BLaER1 treated with 17β-estradiol and CSF1 and Interleukin-3, amounts not matched to agents 10 nM and 100 nM (cell line): Measurements from ENCODE around the gene CRB2.

Experiments used
- H3K27ac ChIP-seq, 11 experiments: shearing (Covaris generic); formaldehyde crosslinking; 2 replicates each; pipeline ENCODE4 v1.8.1; 2022
- H3K27me3 ChIP-seq, 11 experiments: shearing (Covaris generic); formaldehyde crosslinking; 2 replicates each; pipeline ENCODE4 v1.8.1; 2022
- H3K36me3 ChIP-seq, 11 experiments: shearing (Covaris generic); formaldehyde crosslinking; 2 replicates each; pipeline ENCODE4 v1.8.1; 2022
- H3K4me1 ChIP-seq, 10 experiments: shearing (Covaris generic); formaldehyde crosslinking; 2 replicates each; pipeline ENCODE4 v1.8.1; 2022
- H3K4me2 ChIP-seq, 11 experiments: shearing (Covaris generic); formaldehyde crosslinking; 2 replicates each; pipeline ENCODE4 v1.8.1; 2022
- H3K4me3 ChIP-seq, 10 experiments: shearing (Covaris generic); formaldehyde crosslinking; 2 replicates each; pipeline ENCODE4 v1.8.1; 2022
- H3K9ac ChIP-seq, 11 experiments: shearing (Covaris generic); formaldehyde crosslinking; 2 replicates each; pipeline ENCODE4 v1.8.1; 2022
- H3K9me3 ChIP-seq, 11 experiments: shearing (Covaris generic); formaldehyde crosslinking; replicated peaks in 1 of 11; 2 replicates each; pipeline ENCODE4 v1.8.1; 2022
- H4K20me1 ChIP-seq, 11 experiments: shearing (Covaris generic); formaldehyde crosslinking; 2 replicates each; pipeline ENCODE4 v1.8.1; 2022
- Cebpa-rat ChIP-seq, 11 experiments: shearing (Covaris generic); IDR thresholded peaks; 2 replicates each; pipeline ENCODE4 v1.8.1; 2022

CRB2 gene

DNA sequence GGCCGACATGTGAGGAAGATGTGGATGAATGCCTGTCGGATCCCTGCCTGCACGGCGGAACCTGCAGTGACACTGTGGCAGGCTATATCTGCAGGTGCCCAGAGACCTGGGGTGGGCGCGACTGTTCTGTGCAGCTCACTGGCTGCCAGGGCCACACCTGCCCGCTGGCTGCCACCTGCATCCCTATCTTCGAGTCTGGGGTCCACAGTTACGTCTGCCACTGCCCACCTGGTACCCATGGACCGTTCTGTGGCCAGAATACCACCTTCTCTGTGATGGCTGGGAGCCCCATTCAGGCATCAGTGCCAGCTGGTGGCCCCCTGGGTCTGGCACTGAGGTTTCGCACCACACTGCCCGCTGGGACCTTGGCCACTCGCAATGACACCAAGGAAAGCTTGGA is 14.1 kb downstream of the CRB2 start:
- H3K36me3 ChIP-seq = no peaks in the 10 kb centered on the region
- H3K4me3 ChIP-seq = no peak overlapping the region
- H3K4me2 ChIP-seq = no peak overlapping the region
- H3K27me3 ChIP-seq = peaks cover 36 to 51% (median 45%) of the 10 kb centered on the region in 11 experiments
- no peak overlapping the region for H3K27ac ChIP-seq
- peaks cover 4 to 22% (median 17%) of the 10 kb centered on the region in 10 experiments for H3K4me1 ChIP-seq
- peaks cover 0 to 51% (median 25%) of the 10 kb centered on the region in 11 experiments; a peak in 17 of 22 replicates for H4K20me1 ChIP-seq
- no peak overlapping the region for H3K9ac ChIP-seq
- H3K9me3 ChIP-seq = no peaks in the 10 kb centered on the region
- no peak for TF ChIP-seq Cebpa-rat (IDR thresholded peaks at IDR 0.05)

DNA sequence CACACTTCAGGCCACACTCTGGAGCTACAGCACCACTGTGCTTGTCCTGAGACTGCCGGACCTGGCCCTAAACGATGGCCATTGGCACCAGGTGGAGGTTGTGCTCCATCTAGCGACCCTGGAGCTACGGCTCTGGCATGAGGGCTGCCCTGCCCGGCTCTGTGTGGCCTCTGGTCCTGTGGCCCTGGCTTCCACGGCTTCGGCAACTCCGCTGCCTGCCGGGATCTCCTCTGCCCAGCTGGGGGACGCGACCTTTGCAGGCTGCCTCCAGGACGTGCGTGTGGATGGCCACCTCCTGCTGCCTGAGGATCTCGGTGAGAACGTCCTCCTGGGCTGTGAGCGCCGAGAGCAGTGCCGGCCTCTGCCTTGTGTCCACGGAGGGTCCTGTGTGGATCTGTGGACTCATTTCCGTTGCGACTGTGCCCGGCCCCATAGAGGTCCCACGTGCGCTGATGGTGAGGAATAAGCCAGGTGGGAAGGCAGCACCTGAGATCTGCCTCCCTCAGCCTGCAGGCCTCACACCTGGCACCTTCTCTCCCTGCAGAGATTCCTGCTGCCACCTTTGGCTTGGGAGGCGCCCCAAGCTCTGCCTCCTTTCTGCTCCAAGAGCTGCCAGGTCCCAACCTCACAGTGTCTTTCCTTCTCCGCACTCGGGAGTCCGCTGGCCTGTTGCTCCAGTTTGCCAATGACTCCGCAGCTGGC is 14.7 kb downstream of the CRB2 start:
- Histone ChIP-seq H3K4me2 (no peak overlapping the region), H3K27ac (no peak overlapping the region), H3K9me3 (no peaks in the 10 kb centered on the region), H3K27me3 (peaks cover 42 to 56% (median 50%) of the 10 kb centered on the region in 11 experiments), H3K4me1 (peaks cover 10 to 28% (median 23%) of the 10 kb centered on the region in 10 experiments), H3K36me3 (no peaks in the 10 kb centered on the region), H3K9ac (no peak overlapping the region), H3K4me3 (no peak overlapping the region), H4K20me1 (peaks cover 0 to 56% (median 31%) of the 10 kb centered on the region in 11 experiments; a peak in 17 of 22 replicates)
- TF ChIP-seq Cebpa-rat (IDR thresholded peaks at IDR 0.05) = no peak

DNA sequence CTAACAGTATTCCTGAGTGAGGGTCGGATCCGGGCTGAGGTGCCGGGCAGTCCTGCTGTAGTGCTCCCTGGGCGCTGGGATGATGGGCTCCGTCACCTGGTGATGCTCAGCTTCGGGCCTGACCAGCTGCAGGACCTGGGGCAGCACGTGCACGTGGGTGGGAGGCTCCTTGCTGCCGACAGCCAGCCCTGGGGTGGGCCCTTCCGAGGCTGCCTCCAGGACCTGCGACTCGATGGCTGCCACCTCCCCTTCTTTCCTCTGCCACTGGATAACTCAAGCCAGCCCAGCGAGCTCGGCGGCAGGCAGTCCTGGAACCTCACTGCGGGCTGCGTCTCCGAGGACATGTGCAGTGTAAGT is 15.2 kb downstream of the CRB2 start:
- Histone ChIP-seq H3K9me3 (no peaks in the 10 kb centered on the region), H3K27ac (no peak overlapping the region), H3K27me3 (peaks cover 42 to 58% (median 51%) of the 10 kb centered on the region in 11 experiments), H3K4me3 (no peak overlapping the region), H3K9ac (no peak overlapping the region), H3K36me3 (no peaks in the 10 kb centered on the region), H4K20me1 (peaks cover 0 to 62% (median 36%) of the 10 kb centered on the region in 11 experiments; a peak in 18 of 22 replicates), H3K4me2 (no peak overlapping the region), H3K4me1 (peaks cover 15 to 33% (median 28%) of the 10 kb centered on the region in 10 experiments)
- TF ChIP-seq Cebpa-rat (IDR thresholded peaks at IDR 0.05) = no peak

DNA sequence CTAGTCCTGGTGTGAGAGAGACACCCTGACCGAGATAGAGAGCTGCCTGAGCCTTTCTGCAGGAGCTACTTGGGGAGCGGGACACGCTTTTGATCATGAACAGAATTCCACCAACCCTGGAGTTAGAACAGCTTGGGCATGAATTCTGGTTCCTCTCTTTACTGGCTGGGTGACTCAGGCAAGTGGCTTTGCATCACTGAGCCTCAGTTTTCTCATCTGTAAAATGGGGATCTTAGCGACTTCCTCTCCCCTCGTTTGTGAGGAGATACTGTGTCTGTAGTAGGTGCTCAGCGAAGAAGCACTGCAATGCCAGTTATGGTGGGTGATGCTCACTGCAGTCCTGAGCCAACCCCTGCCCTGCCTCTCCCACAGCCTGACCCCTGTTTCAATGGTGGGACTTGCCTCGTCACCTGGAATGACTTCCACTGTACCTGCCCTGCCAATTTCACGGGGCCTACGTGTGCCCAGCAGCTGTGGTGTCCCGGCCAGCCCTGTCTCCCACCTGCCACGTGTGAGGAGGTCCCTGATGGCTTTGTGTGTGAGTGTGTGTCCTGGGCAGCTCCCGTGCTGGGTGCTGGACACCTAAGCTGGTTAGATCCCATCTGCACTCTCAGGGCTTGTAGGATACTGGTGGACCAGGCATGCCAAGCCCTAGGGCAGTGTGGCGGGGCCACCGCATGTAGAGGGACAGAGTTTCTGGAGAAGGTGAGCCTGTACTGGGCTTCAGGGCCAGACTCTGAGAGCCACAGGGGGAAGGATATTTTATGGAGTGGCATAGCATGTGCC is 16.0 kb downstream of the CRB2 start:
- H3K9ac ChIP-seq = no peak overlapping the region
- no peaks in the 10 kb centered on the region for H3K36me3 ChIP-seq
- H3K4me3 ChIP-seq = no peak overlapping the region
- peaks cover 23 to 41% (median 36%) of the 10 kb centered on the region in 10 experiments for H3K4me1 ChIP-seq
- H4K20me1 ChIP-seq = peaks cover 0 to 70% (median 44%) of the 10 kb centered on the region in 11 experiments; a peak in 18 of 22 replicates
- no peak overlapping the region for H3K27ac ChIP-seq
- TF ChIP-seq Cebpa-rat (IDR thresholded peaks at IDR 0.05) = no peak
- no peaks in the 10 kb centered on the region for H3K9me3 ChIP-seq
- H3K4me2 ChIP-seq = no peak overlapping the region
- H3K27me3 ChIP-seq = peaks cover 42 to 58% (median 51%) of the 10 kb centered on the region in 11 experiments

- no peaks in the 10 kb centered on the region for H3K36me3 ChIP-seq
- H4K20me1 ChIP-seq = peaks cover 0 to 79% (median 53%) of the 10 kb centered on the region in 11 experiments; a peak in 20 of 22 replicates
- H3K4me2 ChIP-seq = peak overlapping the region in 5 of 11 experiments; percentile 8 to 31 (median 23); a peak in 5 of 22 replicates
- H3K27me3 ChIP-seq = peaks cover 42 to 58% (median 53%) of the 10 kb centered on the region in 11 experiments
- peaks cover 32 to 50% (median 45%) of the 10 kb centered on the region in 10 experiments for H3K4me1 ChIP-seq
- no peak overlapping the region for H3K27ac ChIP-seq
- H3K4me3 ChIP-seq = peak overlapping the region in 1 of 10 experiments; percentile 11; a peak in 1 of 20 replicates
- H3K9me3 ChIP-seq = no peaks in the 10 kb centered on the region
- H3K9ac ChIP-seq = no peak overlapping the region
- no peak for TF ChIP-seq Cebpa-rat (IDR thresholded peaks at IDR 0.05)
These were observed 16.9 kb downstream of the CRB2 start for GRCh38 chr9:123372766-123373446.

- peak overlapping the region in 6 of 11 experiments; percentile 8 to 89 (median 26); a peak in 8 of 22 replicates for H3K4me2 ChIP-seq
- H3K9me3 ChIP-seq = no peaks in the 10 kb centered on the region
- H3K9ac ChIP-seq = no peak overlapping the region
- H3K27me3 ChIP-seq = peaks cover 42 to 58% (median 53%) of the 10 kb centered on the region in 11 experiments
- no peak for TF ChIP-seq Cebpa-rat (IDR thresholded peaks at IDR 0.05)
- no peak overlapping the region for H3K27ac ChIP-seq
- peaks cover 3 to 85% (median 58%) of the 10 kb centered on the region in 11 experiments; a peak in 20 of 22 replicates for H4K20me1 ChIP-seq
- peak overlapping the region in 1 of 10 experiments; percentile 11; a peak in 1 of 20 replicates for H3K4me3 ChIP-seq
- H3K36me3 ChIP-seq = no peaks in the 10 kb centered on the region
- peaks cover 37 to 56% (median 50%) of the 10 kb centered on the region in 10 experiments for H3K4me1 ChIP-seq
These were observed 17.5 kb downstream of the CRB2 start for GRCh38 chr9:123373447-123373923.

- Histone ChIP-seq H3K4me1 (peaks cover 37 to 61% (median 50%) of the 10 kb centered on the region in 10 experiments), H3K4me2 (peak overlapping the region in 5 of 11 experiments; percentile 7 to 89 (median 31); a peak in 4 of 22 replicates), H3K27ac (no peak overlapping the region), H3K9me3 (no peaks in the 10 kb centered on the region), H3K27me3 (peaks cover 42 to 58% (median 53%) of the 10 kb centered on the region in 11 experiments), H3K9ac (no peak overlapping the region), H3K4me3 (peak overlapping the region in 1 of 10 experiments; percentile 11; a peak in 1 of 20 replicates), H4K20me1 (peaks cover 3 to 89% (median 58%) of the 10 kb centered on the region in 11 experiments; a peak in 20 of 22 replicates), H3K36me3 (no peaks in the 10 kb centered on the region)
- TF ChIP-seq Cebpa-rat (IDR thresholded peaks at IDR 0.05) = no peak
These were observed 17.9 kb downstream of the CRB2 start for GRCh38 chr9:123373946-123374345.

DNA sequence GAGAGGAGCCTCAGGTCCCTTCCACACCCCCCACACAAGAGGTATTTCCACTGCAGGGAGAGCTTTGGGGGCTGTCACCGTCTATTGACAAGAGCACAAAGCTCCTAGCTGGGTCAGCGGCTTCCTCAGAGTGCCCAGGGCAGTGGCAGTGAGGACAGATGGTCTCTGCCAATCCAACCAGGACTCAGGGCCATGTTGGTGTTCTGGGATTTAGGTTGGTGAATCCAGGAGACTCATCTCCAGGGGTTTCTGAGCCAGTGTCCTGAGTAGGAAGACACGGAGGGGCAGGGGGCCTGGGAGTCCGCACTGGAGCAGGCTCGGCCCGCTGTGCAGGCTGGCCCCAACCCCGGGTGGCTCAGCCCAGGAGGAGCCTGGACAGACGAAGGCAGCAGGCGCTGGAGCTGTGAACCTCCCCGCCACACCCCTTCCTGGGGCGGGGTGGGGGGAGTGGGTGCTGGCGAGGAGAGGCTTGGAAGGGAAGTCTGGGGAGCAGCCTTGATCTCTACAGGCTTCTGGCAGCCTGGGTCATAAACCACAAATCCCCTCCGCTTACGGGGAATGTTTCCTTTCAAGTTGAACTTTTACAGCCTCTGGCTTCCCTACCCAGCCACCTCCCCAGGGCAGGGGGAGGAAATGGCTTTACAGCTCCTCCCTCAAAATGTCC is 19.6 kb downstream of the CRB2 start:
- no peaks in the 10 kb centered on the region for H3K9me3 ChIP-seq
- peak overlapping the region in 4 of 10 experiments; percentile 4 to 37 (median 16); a peak in 3 of 20 replicates for H3K4me3 ChIP-seq
- H3K4me2 ChIP-seq = peak overlapping the region; percentile 80 to 91 (median 89)
- peaks cover 42 to 55% (median 49%) of the 10 kb centered on the region in 11 experiments for H3K27me3 ChIP-seq
- H4K20me1 ChIP-seq = peaks cover 3 to 98% (median 63%) of the 10 kb centered on the region in 11 experiments; a peak in 20 of 22 replicates
- H3K27ac ChIP-seq = no peak overlapping the region
- H3K9ac ChIP-seq = peak overlapping the region in 10 of 11 experiments; percentile 2 to 54 (median 42); a peak in 18 of 22 replicates
- no peak for TF ChIP-seq Cebpa-rat (IDR thresholded peaks at IDR 0.05)
- peaks cover 0 to 11% (median 0%) of the 10 kb centered on the region in 11 experiments; a peak in 5 of 22 replicates for H3K36me3 ChIP-seq
- peaks cover 37 to 62% (median 50%) of the 10 kb centered on the region in 10 experiments for H3K4me1 ChIP-seq
